Fibroblast of the aortic adventitia (primary cell): ENCODE measurements around the gene LYRM7. TPM values are rescaled to one million over a fixed set of nuclear protein-coding genes. Genes with fewer than 3 reads are reported as not detected.

Source experiments
- DNase-seq: peaks from one replicate; pipeline ENCODE4 v3.0.0-alpha.2; 2010; ENCODE audit warnings: low read depth
- H3K4me3 ChIP-seq: 2 replicates; pipeline ENCODE4 v1.5.1; 2011; ENCODE audit warnings: low read depth, mild to moderate bottlenecking, control low read depth, low read length, moderate library complexity
- total RNA-seq: library from RNA; depleted of rRNA; stranded (reverse); fragments of >200 nt; gene quantifications from 2 replicates; pipeline ENCODE4 v1.2.3, GENCODE V29; 2012; ENCODE audit warnings: low replicate concordance
- TF ChIP-seq, protein P1 (sequence below): IDR thresholded peaks from 2 replicates; pipeline ENCODE4 v1.5.1; 2011; ENCODE audit warnings: mild to moderate bottlenecking, low read length, control low read depth, inconsistent platforms; ENCODE audit not compliant: insufficient read depth

Gene LYRM7
- total RNA-seq, 1 donor, result 12.9 TPM

DNA sequence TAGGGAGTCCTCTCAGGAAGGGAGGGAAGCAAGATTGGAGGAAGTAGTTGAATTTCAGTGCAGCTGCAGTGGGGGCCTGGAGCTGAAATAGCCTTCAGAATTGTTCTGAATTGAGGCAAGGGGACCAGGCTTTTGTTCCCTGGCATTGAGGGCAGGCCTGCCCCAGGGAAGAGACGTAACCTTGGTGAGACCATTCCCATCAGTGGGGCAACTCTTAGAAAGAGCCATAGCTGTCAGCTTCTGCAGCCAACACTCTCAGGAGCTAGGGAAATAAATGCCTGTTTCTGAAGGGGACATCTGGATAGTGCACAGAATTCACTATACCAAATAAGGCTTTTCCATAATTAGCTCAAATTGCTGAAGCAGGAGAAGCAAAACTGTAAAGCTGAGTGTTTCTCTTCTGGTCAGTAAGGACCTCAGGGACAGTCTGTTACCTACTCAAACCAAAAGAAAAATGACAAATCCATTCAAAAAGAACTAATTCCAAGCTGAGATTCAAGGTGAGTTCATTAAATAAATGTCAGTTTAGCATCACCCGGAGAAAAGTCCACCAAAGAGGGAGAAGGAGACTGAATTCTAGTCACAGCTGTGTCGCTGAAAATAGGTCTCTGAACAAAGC is 44.0 kb downstream of the LYRM7 start:
- TF ChIP-seq, protein P1, sequence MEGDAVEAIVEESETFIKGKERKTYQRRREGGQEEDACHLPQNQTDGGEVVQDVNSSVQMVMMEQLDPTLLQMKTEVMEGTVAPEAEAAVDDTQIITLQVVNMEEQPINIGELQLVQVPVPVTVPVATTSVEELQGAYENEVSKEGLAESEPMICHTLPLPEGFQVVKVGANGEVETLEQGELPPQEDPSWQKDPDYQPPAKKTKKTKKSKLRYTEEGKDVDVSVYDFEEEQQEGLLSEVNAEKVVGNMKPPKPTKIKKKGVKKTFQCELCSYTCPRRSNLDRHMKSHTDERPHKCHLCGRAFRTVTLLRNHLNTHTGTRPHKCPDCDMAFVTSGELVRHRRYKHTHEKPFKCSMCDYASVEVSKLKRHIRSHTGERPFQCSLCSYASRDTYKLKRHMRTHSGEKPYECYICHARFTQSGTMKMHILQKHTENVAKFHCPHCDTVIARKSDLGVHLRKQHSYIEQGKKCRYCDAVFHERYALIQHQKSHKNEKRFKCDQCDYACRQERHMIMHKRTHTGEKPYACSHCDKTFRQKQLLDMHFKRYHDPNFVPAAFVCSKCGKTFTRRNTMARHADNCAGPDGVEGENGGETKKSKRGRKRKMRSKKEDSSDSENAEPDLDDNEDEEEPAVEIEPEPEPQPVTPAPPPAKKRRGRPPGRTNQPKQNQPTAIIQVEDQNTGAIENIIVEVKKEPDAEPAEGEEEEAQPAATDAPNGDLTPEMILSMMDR, result no peak
- H3K4me3 ChIP-seq, result no peak overlapping the region
- no peak for DNase-seq

DNA sequence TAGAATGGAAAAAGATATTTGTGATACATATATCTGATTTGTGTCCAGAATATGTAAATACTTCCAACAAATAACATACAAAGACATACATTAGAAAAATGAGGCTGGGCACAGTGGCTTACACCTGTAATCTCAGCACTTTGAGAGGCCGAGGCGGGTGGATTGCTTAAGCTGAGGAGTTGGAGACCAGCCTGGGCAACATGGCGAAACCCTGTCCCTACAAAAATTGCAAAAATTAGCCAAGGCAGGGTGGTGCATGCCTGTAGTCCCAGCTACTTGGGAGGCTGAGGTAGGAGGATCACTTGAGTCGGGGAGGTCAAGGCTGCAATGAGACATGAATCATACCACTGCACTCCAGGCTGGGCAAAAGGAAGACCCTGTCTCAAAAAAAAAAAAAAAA is 47.0 kb downstream of the LYRM7 start:
- H3K4me3 ChIP-seq, result no peak overlapping the region
- no peak for DNase-seq
- TF ChIP-seq, protein P1, result no peak

DNA sequence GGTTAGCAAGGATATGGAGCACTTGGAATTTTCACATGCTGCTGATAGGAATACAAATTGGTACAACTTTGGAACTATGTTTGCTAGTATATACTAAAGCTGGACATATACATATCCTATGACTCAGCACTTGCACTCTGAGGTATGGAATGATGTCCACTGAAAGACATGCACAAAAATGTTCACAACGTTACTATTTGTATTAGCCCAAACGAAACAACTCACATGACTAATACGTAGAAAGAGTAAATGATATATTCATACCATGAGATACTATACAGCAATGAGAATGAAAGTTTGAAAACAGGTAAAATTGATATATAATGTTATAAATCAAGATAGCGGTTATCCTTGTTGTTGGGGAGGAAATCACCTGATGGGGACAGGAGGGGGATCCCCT is 47.6 kb downstream of the LYRM7 start:
- DNase-seq, result no peak
- TF ChIP-seq, protein P1, result no peak
- H3K4me3 ChIP-seq, result no peak overlapping the region

DNA sequence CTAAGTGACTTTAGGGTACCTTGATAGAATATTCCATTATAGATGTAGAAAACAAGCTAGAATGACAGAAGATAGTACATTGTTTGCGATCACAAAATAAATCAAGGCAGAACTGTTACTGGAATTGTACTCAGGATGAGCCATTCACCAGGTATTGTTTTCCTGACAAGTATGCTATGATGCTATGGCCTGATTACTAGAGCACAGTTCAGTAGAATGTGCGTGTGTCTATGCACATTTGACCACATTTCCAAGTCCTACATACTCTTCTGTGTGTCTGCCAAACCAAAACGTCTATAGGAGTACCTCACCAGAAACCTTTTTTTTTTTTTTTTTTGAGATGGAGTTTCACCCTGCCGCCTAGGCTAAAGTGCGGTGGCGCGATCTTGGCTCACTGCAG is 49.8 kb downstream of the LYRM7 start:
- TF ChIP-seq, protein P1, result no peak
- DNase-seq, result no peak
- H3K4me3 ChIP-seq, result no peak overlapping the region

DNA sequence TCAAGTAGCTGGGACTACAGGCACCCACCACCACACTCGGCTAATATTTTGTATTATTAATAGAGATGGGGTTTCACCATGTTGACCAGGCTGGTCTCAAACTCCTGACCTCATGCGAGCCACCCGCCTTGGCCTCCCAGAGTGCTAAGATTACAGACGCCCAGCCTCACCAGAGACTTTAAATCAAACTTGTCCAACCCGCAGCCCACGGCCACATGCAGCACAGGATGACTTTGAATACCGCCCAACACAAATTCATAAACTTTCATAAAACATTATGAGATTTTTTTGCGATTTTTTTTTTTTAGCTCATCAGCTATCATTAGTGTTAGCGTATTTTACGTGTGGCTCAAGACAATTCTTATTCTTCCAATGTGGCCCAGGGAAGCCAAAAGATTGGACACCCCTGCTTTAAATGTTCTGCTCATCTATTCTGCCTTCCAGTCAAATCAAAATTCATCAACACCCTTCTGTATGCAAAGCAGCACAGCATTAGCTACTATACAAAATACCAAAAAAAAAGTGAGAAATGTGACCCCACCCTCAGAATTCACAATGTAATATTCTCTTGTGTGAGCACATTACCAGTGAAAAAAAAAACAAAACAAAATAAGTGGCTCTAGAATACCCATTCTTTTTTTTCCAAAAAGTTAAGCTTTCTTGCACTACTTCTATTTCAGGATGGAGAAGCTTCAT is 50.4 kb downstream of the LYRM7 start:
- no peak overlapping the region for H3K4me3 ChIP-seq
- TF ChIP-seq, protein P1, result no peak
- DNase-seq, result no peak

DNA sequence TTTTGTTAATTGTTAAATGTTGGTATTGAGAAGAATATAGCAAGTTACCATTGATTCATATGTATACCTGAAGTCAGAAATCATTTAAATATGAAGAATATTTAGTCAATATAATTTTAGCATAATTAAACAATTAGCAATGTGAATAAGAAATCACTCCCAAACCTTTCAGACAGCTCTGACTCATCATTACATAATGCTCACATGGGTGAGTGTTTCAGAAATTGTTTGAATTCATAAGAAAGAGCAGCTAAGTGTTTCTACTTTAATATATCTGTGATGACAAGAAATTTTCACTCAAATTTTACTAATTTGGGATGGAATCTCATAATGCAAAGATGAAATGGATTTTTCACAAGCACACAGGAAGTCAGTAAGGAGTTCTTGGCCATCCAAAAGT is 51.1 kb downstream of the LYRM7 start:
- peak; percentile 50 for DNase-seq
- TF ChIP-seq, protein P1, result no peak

More for the DNA sequence above, 51.1 kb downstream of the LYRM7 start:
- no peak overlapping the region for H3K4me3 ChIP-seq
